ENCODE measurements around the gene DNAJC30.
A peak's percentile ranks its signal among the peaks of the same experiment; 100 is the strongest.
"Not testable (repeated sequence)": the region's sequence is repeated elsewhere in the genome, so short reads cannot be mapped to it uniquely, and the experiment has no call there.

The DNAJC30 gene

GRCh38 chr7:73722785-73723184 is 39.5 kb upstream of the DNAJC30 start:
- TF ChIP-seq CTCF (IDR thresholded peaks at IDR 0.05; ENCODE audit: low read length, missing control alignments), result no peak
- DNase-seq (ENCODE audit: low read depth), result no peak
- H3K4me3 ChIP-seq (replicated peaks; ENCODE audit: low read depth, low read length), result no peak overlapping the region

- not testable (repeated sequence) for DNase-seq (ENCODE audit: low read depth); H3K4me3 ChIP-seq (replicated peaks; ENCODE audit: low read depth, low read length)
Measured at GRCh38 chr7:73722182-73722581, 38.9 kb upstream of the DNAJC30 start.

GRCh38 chr7:73721377-73721817 is 38.1 kb upstream of the DNAJC30 start:
- DNase-seq (ENCODE audit: low read depth), result no peak
- H3K4me3 ChIP-seq (replicated peaks; ENCODE audit: low read depth, low read length), result no peak overlapping the region
- no peak for TF ChIP-seq CTCF (IDR thresholded peaks at IDR 0.05; ENCODE audit: low read length, missing control alignments)

- not testable (repeated sequence) for H3K4me3 ChIP-seq (replicated peaks; ENCODE audit: low read depth, low read length); DNase-seq (ENCODE audit: low read depth)
Measured at GRCh38 chr7:73720443-73720842, 37.2 kb upstream of the DNAJC30 start.

- H3K4me3 ChIP-seq (replicated peaks; ENCODE audit: low read depth, low read length), result peak overlapping the region; percentile 45
Measured at GRCh38 chr7:73719806-73720169, 36.5 kb upstream of the DNAJC30 start.

GRCh38 chr7:73718905-73719805 is 35.9 kb upstream of the DNAJC30 start, which contains the start of gene STX1A:
STX1A (minus strand) TSS chr7:73719669; CDS start chr7:73719631, 38 bp downstream.
- peak within 1 kb of the TSS; percentile 81 for H3K4me3 ChIP-seq (replicated peaks; ENCODE audit: low read depth, low read length)
- TF ChIP-seq CTCF (IDR thresholded peaks at IDR 0.05; ENCODE audit: low read length, missing control alignments), result no peak
- DNase-seq (ENCODE audit: low read depth), result peak; percentile 66

More at GRCh38 chr7:73719806-73720169, 36.5 kb upstream of the DNAJC30 start:
- no peak for DNase-seq (ENCODE audit: low read depth)
- no peak for TF ChIP-seq CTCF (IDR thresholded peaks at IDR 0.05; ENCODE audit: low read length, missing control alignments)

- H3K4me3 ChIP-seq (replicated peaks; ENCODE audit: low read depth, low read length), result peak overlapping the region; percentile 81
- no peak for TF ChIP-seq CTCF (IDR thresholded peaks at IDR 0.05; ENCODE audit: low read length, missing control alignments)
- no peak for DNase-seq (ENCODE audit: low read depth)
Measured at GRCh38 chr7:73718438-73718881, 35.2 kb upstream of the DNAJC30 start.

GRCh38 chr7:73717991-73718405 is 34.7 kb upstream of the DNAJC30 start:
- DNase-seq (ENCODE audit: low read depth), result peak; percentile 84
- no peak for TF ChIP-seq CTCF (IDR thresholded peaks at IDR 0.05; ENCODE audit: low read length, missing control alignments)

More at GRCh38 chr7:73717991-73718405, 34.7 kb upstream of the DNAJC30 start:
- peak overlapping the region; percentile 81 for H3K4me3 ChIP-seq (replicated peaks; ENCODE audit: low read depth, low read length)

Data from fibroblast of pulmonary artery (primary cell).